ENCODE results near the gene WFIKKN1.

- TF ChIP-seq, protein P1, sequence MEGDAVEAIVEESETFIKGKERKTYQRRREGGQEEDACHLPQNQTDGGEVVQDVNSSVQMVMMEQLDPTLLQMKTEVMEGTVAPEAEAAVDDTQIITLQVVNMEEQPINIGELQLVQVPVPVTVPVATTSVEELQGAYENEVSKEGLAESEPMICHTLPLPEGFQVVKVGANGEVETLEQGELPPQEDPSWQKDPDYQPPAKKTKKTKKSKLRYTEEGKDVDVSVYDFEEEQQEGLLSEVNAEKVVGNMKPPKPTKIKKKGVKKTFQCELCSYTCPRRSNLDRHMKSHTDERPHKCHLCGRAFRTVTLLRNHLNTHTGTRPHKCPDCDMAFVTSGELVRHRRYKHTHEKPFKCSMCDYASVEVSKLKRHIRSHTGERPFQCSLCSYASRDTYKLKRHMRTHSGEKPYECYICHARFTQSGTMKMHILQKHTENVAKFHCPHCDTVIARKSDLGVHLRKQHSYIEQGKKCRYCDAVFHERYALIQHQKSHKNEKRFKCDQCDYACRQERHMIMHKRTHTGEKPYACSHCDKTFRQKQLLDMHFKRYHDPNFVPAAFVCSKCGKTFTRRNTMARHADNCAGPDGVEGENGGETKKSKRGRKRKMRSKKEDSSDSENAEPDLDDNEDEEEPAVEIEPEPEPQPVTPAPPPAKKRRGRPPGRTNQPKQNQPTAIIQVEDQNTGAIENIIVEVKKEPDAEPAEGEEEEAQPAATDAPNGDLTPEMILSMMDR (IDR thresholded peaks at IDR 0.05), result no peak
- peak in 1 of 2 donors; percentile 89 for TF ChIP-seq POLR2A (IDR thresholded peaks at IDR 0.05)
Measured at GRCh38 chr16:626787-627453, 3.9 kb upstream of the WFIKKN1 start.
